Measurements from ENCODE around the gene TNFRSF25. TPM values are rescaled to one million over a fixed set of nuclear protein-coding genes. Genes with fewer than 3 reads are reported as not detected.
A peak's percentile ranks its signal among the peaks of the same experiment; 100 is the strongest.

Gene TNFRSF25
- total and polyA plus RNA-seq, 2 experiments from 2014 or later = 7.1 to 14.0 TPM

- Histone ChIP-seq H2AFZ (peak within 1 kb of the TSS; percentile 56), H3K79me2 (no peaks in the 10 kb centered on the region), H3K9me2 (replicated peaks; ENCODE audit: insufficient read depth) (no peaks in the 10 kb centered on the region), H3K4me1 (ENCODE audit: insufficient read depth) (peaks cover 27% of the 10 kb centered on the region), H3K27me3 (peaks cover 84% of the 10 kb centered on the region), H3K9me3 (ENCODE audit: low read depth) (no peaks in the 10 kb centered on the region), H3K4me3 (peak within 1 kb of the TSS; percentile 10), H3K27ac (no peak within 1 kb of the TSS), H3K4me2 (peak within 1 kb of the TSS; percentile 88), H3K36me3 (replicated peaks; ENCODE audit: insufficient read depth, low read depth) (no peaks in the 10 kb centered on the region), H4K20me1 (ENCODE audit: insufficient read depth, poor library complexity, severe bottlenecking) (no peaks in the 10 kb centered on the region)
- WGBS (ENCODE audit: low lambda C conversion rate, missing lambda C conversion rate) = 3% methylated on average over 38 of the region's 62 CpGs
- DNase-seq (ENCODE audit: low spot score) = peak; percentile 48
- TF ChIP-seq EZH2 (IDR thresholded peaks at IDR 0.05; ENCODE audit: borderline replicate concordance) = peak; percentile 76
- peak; percentile 53 for TF ChIP-seq EZH2phosphoT487 (IDR thresholded peaks at IDR 0.05; ENCODE audit: low read depth, severe bottlenecking, unreplicated experiment)
- no peak for TF ChIP-seq CTCF (IDR thresholded peaks at IDR 0.05; ENCODE audit: poor library complexity)
Observed at GRCh38 chr1:6419804-6420453, 46.0 kb downstream of the TNFRSF25 start, which contains the start of gene HES2. HES2 (minus strand) TSS chr1:6419919; CDS start chr1:6419820, 99 bp downstream.

GRCh38 chr1:6419397-6419803, 46.6 kb downstream of the TNFRSF25 start:
- TF ChIP-seq EZH2 (IDR thresholded peaks at IDR 0.05; ENCODE audit: borderline replicate concordance) = no peak
- TF ChIP-seq EZH2phosphoT487 (IDR thresholded peaks at IDR 0.05; ENCODE audit: low read depth, severe bottlenecking, unreplicated experiment) = peak; percentile 28
- TF ChIP-seq CTCF (IDR thresholded peaks at IDR 0.05; ENCODE audit: poor library complexity) = no peak
- Histone ChIP-seq H3K9me2 (replicated peaks; ENCODE audit: insufficient read depth) (no peaks in the 10 kb centered on the region), H3K4me2 (peak overlapping the region; percentile 88), H4K20me1 (ENCODE audit: insufficient read depth, poor library complexity, severe bottlenecking) (no peaks in the 10 kb centered on the region), H3K79me2 (no peaks in the 10 kb centered on the region), H3K4me1 (ENCODE audit: insufficient read depth) (peaks cover 32% of the 10 kb centered on the region), H3K4me3 (peak overlapping the region; percentile 10), H3K9me3 (ENCODE audit: low read depth) (no peaks in the 10 kb centered on the region), H2AFZ (peak overlapping the region; percentile 56), H3K36me3 (replicated peaks; ENCODE audit: insufficient read depth, low read depth) (no peaks in the 10 kb centered on the region), H3K27ac (no peak overlapping the region), H3K27me3 (peaks cover 86% of the 10 kb centered on the region)
- peak; percentile 48 for DNase-seq (ENCODE audit: low spot score)
- 2% methylated on average over 17 of the region's 48 CpGs for WGBS (ENCODE audit: low lambda C conversion rate, missing lambda C conversion rate)

GRCh38 chr1:6418668-6419396, 47.1 kb downstream of the TNFRSF25 start:
- no peaks in the 10 kb centered on the region for H3K79me2 ChIP-seq
- peaks cover 29% of the 10 kb centered on the region for H3K4me1 ChIP-seq (ENCODE audit: insufficient read depth)
- H4K20me1 ChIP-seq (ENCODE audit: insufficient read depth, poor library complexity, severe bottlenecking) = no peaks in the 10 kb centered on the region
- no peak overlapping the region for H3K27ac ChIP-seq
- H3K4me2 ChIP-seq = peak overlapping the region; percentile 88
- no peaks in the 10 kb centered on the region for H3K9me2 ChIP-seq (replicated peaks; ENCODE audit: insufficient read depth)
- no peak overlapping the region for H3K4me3 ChIP-seq
- peaks cover 81% of the 10 kb centered on the region for H3K27me3 ChIP-seq
- no peak for TF ChIP-seq EZH2phosphoT487 (IDR thresholded peaks at IDR 0.05; ENCODE audit: low read depth, severe bottlenecking, unreplicated experiment)
- TF ChIP-seq EZH2 (IDR thresholded peaks at IDR 0.05; ENCODE audit: borderline replicate concordance) = peak; percentile 73
- no peak for TF ChIP-seq CTCF (IDR thresholded peaks at IDR 0.05; ENCODE audit: poor library complexity)
- H3K9me3 ChIP-seq (ENCODE audit: low read depth) = no peaks in the 10 kb centered on the region
- no peak for DNase-seq (ENCODE audit: low spot score)
- no peaks in the 10 kb centered on the region for H3K36me3 ChIP-seq (replicated peaks; ENCODE audit: insufficient read depth, low read depth)
- H2AFZ ChIP-seq = no peak overlapping the region
- 26% methylated on average over 46 of the region's 69 CpGs for WGBS (ENCODE audit: low lambda C conversion rate, missing lambda C conversion rate)
